DOHH2 (cell line): ENCODE measurements around the gene PHLDA1.

Experiments used
- CTCF ChIP-seq: fragments of 200-600 bp; sonication (generic); IDR thresholded peaks from one replicate; pipeline ENCODE4 v1.5.1; 2014; ENCODE audit warnings: antibody characterized with exemption, mild to moderate bottlenecking, low read depth, low read length; ENCODE audit not compliant: poor library complexity, severe bottlenecking
- EZH2phosphoT487 ChIP-seq: fragments of 200-600 bp; sonication (generic); IDR thresholded peaks from 2 replicates; pipeline ENCODE4 v1.6.1; 2017; ENCODE audit warnings: borderline replicate concordance, mild to moderate bottlenecking, antibody characterized with exemption, low read length, moderate library complexity, mixed read lengths

GRCh38 chr12:76060111-76060510, 28.5 kb upstream of the PHLDA1 start:
- TF ChIP-seq CTCF (no peak), EZH2phosphoT487 (no peak)
